ENCODE data around the gene BACH1.

BACH1 gene

GRCh38 chr21:29318354-29318753 lies 19.6 kb downstream of the BACH1 start:
- H3K9me3 Mint-ChIP-seq, result no peaks in the 10 kb centered on the region
- H3K4me1 Mint-ChIP-seq, result peaks cover 42% of the 10 kb centered on the region
- no peak for DNase-seq
- H3K27ac Mint-ChIP-seq, result no peak overlapping the region
- H3K27me3 Mint-ChIP-seq, result no peaks in the 10 kb centered on the region
- H3K4me3 Mint-ChIP-seq, result no peak overlapping the region
- ATAC-seq, result no peak

GRCh38 chr21:29320031-29320430 lies 21.3 kb downstream of the BACH1 start:
- ATAC-seq (no peak), DNase-seq (no peak)
- Mint-ChIP-seq H3K27me3 (no peaks in the 10 kb centered on the region), H3K9me3 (no peaks in the 10 kb centered on the region), H3K4me1 (peaks cover 30% of the 10 kb centered on the region), H3K27ac (no peak overlapping the region), H3K4me3 (no peak overlapping the region)

- ATAC-seq (no peak), DNase-seq (no peak)
- Mint-ChIP-seq H3K4me3 (no peak overlapping the region), H3K4me1 (peaks cover 25% of the 10 kb centered on the region), H3K27ac (no peak overlapping the region), H3K9me3 (no peaks in the 10 kb centered on the region), H3K27me3 (no peaks in the 10 kb centered on the region)
Observed at GRCh38 chr21:29321217-29321616, 22.5 kb downstream of the BACH1 start.

GRCh38 chr21:29321932-29322928 lies 23.5 kb downstream of the BACH1 start:
- ATAC-seq, result no peak
- DNase-seq, result no peak
- no peak overlapping the region for H3K27ac Mint-ChIP-seq
- H3K4me1 Mint-ChIP-seq, result peaks cover 22% of the 10 kb centered on the region
- H3K27me3 Mint-ChIP-seq, result no peaks in the 10 kb centered on the region
- H3K4me3 Mint-ChIP-seq, result no peak overlapping the region
- H3K9me3 Mint-ChIP-seq, result no peaks in the 10 kb centered on the region

GRCh38 chr21:29323189-29323588 lies 24.5 kb downstream of the BACH1 start:
- Mint-ChIP-seq H3K4me1 (peaks cover 13% of the 10 kb centered on the region), H3K27me3 (no peaks in the 10 kb centered on the region), H3K27ac (no peak overlapping the region), H3K4me3 (no peak overlapping the region), H3K9me3 (no peaks in the 10 kb centered on the region)
- no peak for ATAC-seq
- DNase-seq, result no peak

- H3K27ac Mint-ChIP-seq, result peak overlapping the region in 1 of 2 donors; percentile 19
- no peaks in the 10 kb centered on the region for H3K27me3 Mint-ChIP-seq
- H3K4me1 Mint-ChIP-seq, result peaks cover 3% of the 10 kb centered on the region
- no peak overlapping the region for H3K4me3 Mint-ChIP-seq
- no peaks in the 10 kb centered on the region for H3K9me3 Mint-ChIP-seq
- no peak for ATAC-seq
- DNase-seq, result no peak
Observed at GRCh38 chr21:29326914-29327554, 28.3 kb downstream of the BACH1 start.

GRCh38 chr21:29329406-29329805 lies 30.7 kb downstream of the BACH1 start:
- Mint-ChIP-seq H3K27ac (no peak overlapping the region), H3K4me1 (peaks cover 12% of the 10 kb centered on the region), H3K4me3 (no peak overlapping the region), H3K9me3 (no peaks in the 10 kb centered on the region), H3K27me3 (no peaks in the 10 kb centered on the region)
- DNase-seq, result no peak
- no peak for ATAC-seq

GRCh38 chr21:29330797-29331196 lies 32.1 kb downstream of the BACH1 start:
- Mint-ChIP-seq H3K9me3 (no peaks in the 10 kb centered on the region), H3K27me3 (no peaks in the 10 kb centered on the region), H3K4me3 (no peak overlapping the region), H3K4me1 (peaks cover 16% of the 10 kb centered on the region), H3K27ac (no peak overlapping the region)
- no peak for ATAC-seq
- DNase-seq, result no peak

- peaks cover 16% of the 10 kb centered on the region for H3K4me1 Mint-ChIP-seq
- H3K4me3 Mint-ChIP-seq, result no peak overlapping the region
- ATAC-seq (no peak), DNase-seq (no peak)
- H3K27ac Mint-ChIP-seq, result no peak overlapping the region
- no peaks in the 10 kb centered on the region for H3K27me3 Mint-ChIP-seq
- H3K9me3 Mint-ChIP-seq, result no peaks in the 10 kb centered on the region
Observed at GRCh38 chr21:29332461-29333362, 34.0 kb downstream of the BACH1 start.

GRCh38 chr21:29333406-29333805 lies 34.7 kb downstream of the BACH1 start:
- no peak for ATAC-seq
- H3K27ac Mint-ChIP-seq, result no peak overlapping the region
- peaks cover 16% of the 10 kb centered on the region for H3K4me1 Mint-ChIP-seq
- DNase-seq, result no peak
- H3K9me3 Mint-ChIP-seq, result no peaks in the 10 kb centered on the region
- H3K27me3 Mint-ChIP-seq, result no peaks in the 10 kb centered on the region
- no peak overlapping the region for H3K4me3 Mint-ChIP-seq

GRCh38 chr21:29334717-29335428 lies 36.2 kb downstream of the BACH1 start:
- no peaks in the 10 kb centered on the region for H3K27me3 Mint-ChIP-seq
- DNase-seq (no peak), ATAC-seq (no peak)
- peaks cover 17% of the 10 kb centered on the region for H3K4me1 Mint-ChIP-seq
- no peaks in the 10 kb centered on the region for H3K9me3 Mint-ChIP-seq
- peak overlapping the region; percentile 19 to 27 for H3K27ac Mint-ChIP-seq
- no peak overlapping the region for H3K4me3 Mint-ChIP-seq

GRCh38 chr21:29335720-29336119 lies 37.0 kb downstream of the BACH1 start:
- Mint-ChIP-seq H3K4me1 (peaks cover 23% of the 10 kb centered on the region), H3K9me3 (no peaks in the 10 kb centered on the region), H3K27me3 (no peaks in the 10 kb centered on the region), H3K27ac (no peak overlapping the region), H3K4me3 (no peak overlapping the region)
- DNase-seq (no peak), ATAC-seq (no peak)

- Mint-ChIP-seq H3K9me3 (no peaks in the 10 kb centered on the region), H3K4me3 (no peak overlapping the region), H3K27me3 (no peaks in the 10 kb centered on the region), H3K27ac (no peak overlapping the region), H3K4me1 (peaks cover 26% of the 10 kb centered on the region)
- ATAC-seq (no peak), DNase-seq (no peak)
Observed at GRCh38 chr21:29338256-29338655, 39.5 kb downstream of the BACH1 start.

- peaks cover 22% of the 10 kb centered on the region for H3K4me1 Mint-ChIP-seq
- no peak overlapping the region for H3K4me3 Mint-ChIP-seq
- DNase-seq, result no peak
- ATAC-seq, result no peak
- H3K27ac Mint-ChIP-seq, result no peak overlapping the region
- H3K9me3 Mint-ChIP-seq, result no peaks in the 10 kb centered on the region
- H3K27me3 Mint-ChIP-seq, result no peaks in the 10 kb centered on the region
Observed at GRCh38 chr21:29340228-29340627, 41.5 kb downstream of the BACH1 start.
